SK-N-SH treated with all-trans-retinoic acid at 6 μM for 48 hours (cell line): ENCODE results near the gene BSG.

Experiments
- ATAC-seq: fragments of 200-7000 bp; cut with Tn5 transposase; 3 replicates; pipeline ENCODE4 v1.9.1; 2020; ENCODE audit warnings: mild to moderate bottlenecking, moderate library complexity
- BACH2 ChIP-seq: fragments of 250-450 bp; sonication (Bioruptor Pico); IDR thresholded peaks from 2 replicates; pipeline ENCODE4 v1.9.0; 2021; ENCODE audit warnings: mild to moderate bottlenecking, borderline replicate concordance
- CREB5 ChIP-seq: fragments of 250-450 bp; sonication (Bioruptor Pico); IDR thresholded peaks from 2 replicates; pipeline ENCODE4 v1.5.1; 2020; ENCODE audit warnings: low read depth, mild to moderate bottlenecking, moderate library complexity
- CSDC2 ChIP-seq: fragments of 250-450 bp; sonication (Bioruptor Pico); IDR thresholded peaks from 2 replicates; pipeline ENCODE4 v1.5.0; 2020; ENCODE audit warnings: mild to moderate bottlenecking, moderate library complexity
- ESRRG ChIP-seq: fragments of 250-450 bp; sonication (Bioruptor Pico); IDR thresholded peaks from 2 replicates; pipeline ENCODE4 v1.6.1; 2021; ENCODE audit warnings: mild to moderate bottlenecking
- GLIS3 ChIP-seq: fragments of 250-450 bp; sonication (Bioruptor Pico); IDR thresholded peaks from 2 replicates; pipeline ENCODE4 v1.5.0; 2020; ENCODE audit warnings: mild to moderate bottlenecking, moderate library complexity
- ISL1 ChIP-seq: fragments of 250-450 bp; sonication (Bioruptor Pico); IDR thresholded peaks from 2 replicates; pipeline ENCODE4 v2.1.2; 2022; ENCODE audit warnings: mild to moderate bottlenecking, moderate library complexity
- OSR1 ChIP-seq: fragments of 250-450 bp; sonication (Bioruptor Pico); IDR thresholded peaks from 2 replicates; pipeline ENCODE4 v1.8.0; 2022; ENCODE audit warnings: moderate library complexity, mild to moderate bottlenecking, inconsistent platforms
- PATZ1 ChIP-seq: fragments of 250-450 bp; sonication (Bioruptor Pico); IDR thresholded peaks from 2 replicates; pipeline ENCODE4 v1.8.0; 2020; ENCODE audit warnings: mild to moderate bottlenecking, moderate library complexity, borderline replicate concordance
- POU6F1 ChIP-seq: fragments of 250-450 bp; sonication (Bioruptor Pico); IDR thresholded peaks from 2 replicates; pipeline ENCODE4 v1.8.0; 2021; ENCODE audit warnings: low read depth, mild to moderate bottlenecking, moderate library complexity, borderline replicate concordance
- PPARA ChIP-seq: fragments of 250-450 bp; sonication (Bioruptor Pico); IDR thresholded peaks from 2 replicates; pipeline ENCODE4 v1.5.0; 2020; ENCODE audit warnings: mild to moderate bottlenecking, borderline replicate concordance
- RARB ChIP-seq: fragments of 250-450 bp; sonication (Bioruptor Pico); IDR thresholded peaks from 2 replicates; pipeline ENCODE4 v1.8.0; 2021; ENCODE audit warnings: mild to moderate bottlenecking, moderate library complexity
- SNAI2 ChIP-seq: fragments of 250-450 bp; sonication (Bioruptor Pico); IDR thresholded peaks from 2 replicates; pipeline ENCODE4 v1.5.0; 2020; ENCODE audit warnings: mild to moderate bottlenecking, moderate library complexity
- TCF4 ChIP-seq: fragments of 250-450 bp; sonication (Bioruptor Pico); IDR thresholded peaks from 2 replicates; pipeline ENCODE4 v1.8.0; 2021; ENCODE audit warnings: mild to moderate bottlenecking, moderate library complexity, borderline replicate concordance
- TOX ChIP-seq: fragments of 250-450 bp; sonication (Bioruptor Pico); IDR thresholded peaks from 2 replicates; pipeline ENCODE4 v1.8.0; 2021; ENCODE audit warnings: mild to moderate bottlenecking, moderate library complexity, borderline replicate concordance
- TSHZ2 ChIP-seq: fragments of 250-450 bp; sonication (Bioruptor Pico); IDR thresholded peaks from 2 replicates; pipeline ENCODE4 v1.5.0; 2020; ENCODE audit warnings: mild to moderate bottlenecking, moderate library complexity
- ZC3H10 ChIP-seq: fragments of 250-450 bp; sonication (Bioruptor Pico); IDR thresholded peaks from 2 replicates; pipeline ENCODE4 v1.5.1; 2021; ENCODE audit warnings: mild to moderate bottlenecking, moderate library complexity
- ZFP3 ChIP-seq: fragments of 250-450 bp; sonication (Bioruptor Pico); IDR thresholded peaks from 2 replicates; pipeline ENCODE4 v1.5.0; 2020; ENCODE audit warnings: mild to moderate bottlenecking, moderate library complexity
- ZFP30 ChIP-seq: fragments of 450-650 bp; formaldehyde crosslinking; IDR thresholded peaks from 2 replicates; pipeline ENCODE4 v1.5.0; 2022; ENCODE audit warnings: mild to moderate bottlenecking, moderate library complexity
- ZNF565 ChIP-seq: fragments of 450-650 bp; formaldehyde crosslinking; conservative IDR thresholded peaks from 2 replicates; pipeline ENCODE4 v1.5.0; 2020; ENCODE audit warnings: low read depth, mild to moderate bottlenecking, moderate library complexity
- ZNF70 ChIP-seq: fragments of 450-650 bp; formaldehyde crosslinking; IDR thresholded peaks from 2 replicates; pipeline ENCODE4 v1.5.0; 2020; ENCODE audit warnings: mild to moderate bottlenecking, moderate library complexity
- ZNF8 ChIP-seq: fragments of 450-650 bp; formaldehyde crosslinking; IDR thresholded peaks from 2 replicates; pipeline ENCODE4 v1.5.0; 2020; ENCODE audit warnings: mild to moderate bottlenecking, moderate library complexity

Gene BSG

GRCh38 chr19:597406-598315 is 25.3 kb downstream of the BSG start:
- TF ChIP-seq ZFP3 (CRISPR knock-in tag) (no peak), CSDC2 (CRISPR knock-in tag) (no peak), TCF4 (CRISPR knock-in tag) (no peak), OSR1 (CRISPR knock-in tag) (no peak), PATZ1 (CRISPR knock-in tag) (no peak), ZNF565 (CRISPR knock-in tag) (no peak), RARB (no peak), TOX (no peak), BACH2 (CRISPR knock-in tag) (no peak), GLIS3 (CRISPR knock-in tag) (no peak), ZNF8 (no peak), CREB5 (no peak), ZFP30 (no peak), ZNF70 (no peak)
- ATAC-seq: no peak

GRCh38 chr19:601310-601709 is 28.9 kb downstream of the BSG start:
- TF ChIP-seq SNAI2 (no peak), OSR1 (CRISPR knock-in tag) (no peak), POU6F1 (CRISPR knock-in tag) (no peak), CREB5 (no peak), ESRRG (no peak), GLIS3 (CRISPR knock-in tag) (no peak), ZFP3 (CRISPR knock-in tag) (no peak), ZC3H10 (no peak), TSHZ2 (CRISPR knock-in tag) (no peak), ISL1 (CRISPR knock-in tag) (no peak)
- TF ChIP-seq, all 23 proteins: peak for 0
- no peak for ATAC-seq

- no peak for ATAC-seq
- no peak for TF ChIP-seq ZFP30
- no peak for TF ChIP-seq ZFP3 (CRISPR knock-in tag)
- no peak for TF ChIP-seq PPARA
- TF ChIP-seq CREB5: no peak
- no peak for TF ChIP-seq ZNF70
- no peak for TF ChIP-seq RARB
- no peak for TF ChIP-seq TOX
- TF ChIP-seq ZNF8: no peak
- no peak for TF ChIP-seq ISL1 (CRISPR knock-in tag)
- TF ChIP-seq TCF4 (CRISPR knock-in tag): no peak
- no peak for TF ChIP-seq OSR1 (CRISPR knock-in tag)
- TF ChIP-seq BACH2 (CRISPR knock-in tag): no peak
- TF ChIP-seq CSDC2 (CRISPR knock-in tag): no peak
- no peak for TF ChIP-seq SNAI2
- no peak for TF ChIP-seq GLIS3 (CRISPR knock-in tag)
- no peak for TF ChIP-seq TSHZ2 (CRISPR knock-in tag)
These were observed 29.4 kb downstream of the BSG start for GRCh38 chr19:601790-602189.
